Inflammatory macrophage (primary cell): Measurements from ENCODE around the gene MALAT1.
"Not testable (repeated sequence)": the region's sequence is repeated elsewhere in the genome, so short reads cannot be mapped to it uniquely, and the experiment has no call there.

ENCODE experiments used
- DNase-seq, 2 donors: peaks; one replicate each; pipeline ENCODE4 v3.0.0-alpha.2; 2020 to 2022
- total RNA-seq, 18 experiments: gene quantifications; one replicate each; lab custom pipeline; 2026; ENCODE audit warnings: mixed read lengths in 6 of 18, inconsistent platforms in 2 of 18; lab: John Stamatoyannopoulos, UW

The MALAT1 gene
- total RNA-seq, result 1,396 to 10,831 (median 3,800) reads per million in 18 experiments

GRCh38 chr11:65498977-65499712 lies at the start of gene MALAT1:
TSS of gene MALAT1 (plus strand) at chr11:65499045.
- DNase-seq, result peak; percentile 95 to 96

GRCh38 chr11:65451301-65451700 lies 47.5 kb upstream of the MALAT1 start:
- not testable (repeated sequence) for DNase-seq

GRCh38 chr11:65452259-65452658 lies 46.6 kb upstream of the MALAT1 start:
- not testable (repeated sequence) for DNase-seq

GRCh38 chr11:65452806-65453490 lies 45.9 kb upstream of the MALAT1 start:
- DNase-seq, result peak; percentile 60 to 95

GRCh38 chr11:65454311-65454695 lies 44.5 kb upstream of the MALAT1 start:
- no peak for DNase-seq

- DNase-seq, result peak; percentile 89 to 92
These were observed 44.0 kb upstream of the MALAT1 start for GRCh38 chr11:65454696-65455456.

GRCh38 chr11:65456418-65456817 lies 42.4 kb upstream of the MALAT1 start:
- DNase-seq, result no peak

GRCh38 chr11:65459552-65459951 lies 39.3 kb upstream of the MALAT1 start:
- no peak for DNase-seq

- not testable (repeated sequence) for DNase-seq
These were observed 33.4 kb upstream of the MALAT1 start for GRCh38 chr11:65465471-65465870.

GRCh38 chr11:65467306-65467705 lies 31.5 kb upstream of the MALAT1 start:
- not testable (repeated sequence) for DNase-seq

- peak in 1 of 2 donors; percentile 62 for DNase-seq
These were observed 29.9 kb upstream of the MALAT1 start for GRCh38 chr11:65468874-65469333.

- no peak for DNase-seq
These were observed 28.3 kb upstream of the MALAT1 start for GRCh38 chr11:65470433-65471049.

- DNase-seq, result peak; percentile 71 to 77
These were observed 27.4 kb upstream of the MALAT1 start for GRCh38 chr11:65471447-65471891.

GRCh38 chr11:65472588-65473277 lies 26.1 kb upstream of the MALAT1 start:
- DNase-seq, result not testable (repeated sequence)

- DNase-seq, result no peak
These were observed 25.5 kb upstream of the MALAT1 start for GRCh38 chr11:65473278-65473860.

GRCh38 chr11:65474864-65475263 lies 24.0 kb upstream of the MALAT1 start:
- no peak for DNase-seq

GRCh38 chr11:65476632-65477148 lies 22.2 kb upstream of the MALAT1 start:
- DNase-seq, result no peak

- DNase-seq, result peak; percentile 98
These were observed 21.5 kb upstream of the MALAT1 start for GRCh38 chr11:65477149-65477965.

GRCh38 chr11:65478388-65479183 lies 20.3 kb upstream of the MALAT1 start:
- DNase-seq, result peak; percentile 15 to 32
